ENCODE data around the gene SMPD2. TPM values are rescaled to one million over a fixed set of nuclear protein-coding genes. Genes with fewer than 3 reads are reported as not detected.

Gene SMPD2
- total and polyA plus RNA-seq, 9 of the 15 experiments (the other 6 are each of a cell fraction or from before 2014, with no cell fraction given), result 0.13 to 21.8 (median 18.3) TPM

GRCh38 chr6:109440331-109441068 is at the start of gene SMPD2, which contains the start of gene PPIL6 (continued):
- TF ChIP-seq ZKSCAN8 (CRISPR knock-in tag; IDR thresholded peaks at IDR 0.05) (no peak), ZNF324 (CRISPR knock-in tag; IDR thresholded peaks at IDR 0.05) (no peak), ZNF584 (CRISPR knock-in tag; IDR thresholded peaks at IDR 0.05; ENCODE audit: low read depth) (peak; percentile 58; the same call in 1 of the 2 replicates), ZNF695 (CRISPR knock-in tag; IDR thresholded peaks at IDR 0.05) (no peak), ZNF76 (CRISPR knock-in tag; IDR thresholded peaks at IDR 0.05; ENCODE audit: borderline replicate concordance) (0 out of 2 replicates have a peak, but pooled peaks have one; percentile 63), PCBP1 (IDR thresholded peaks at IDR 0.05; ENCODE audit: low read depth, low read length, poor library complexity, severe bottlenecking) (peak; percentile 72), ELK3 (CRISPR knock-in tag; IDR thresholded peaks at IDR 0.05) (no peak), RFX1 (IDR thresholded peaks at IDR 0.05) (peak; percentile 78), GMEB1 (CRISPR knock-in tag; IDR thresholded peaks at IDR 0.05) (no peak; the same call in none of the 2 replicates), ZNF639 (CRISPR knock-in tag; conservative IDR thresholded peaks at IDR 0.05 in 1 of 2, IDR thresholded peaks at IDR 0.05 in 1 of 2) (0 out of 4 replicates have a peak, but pooled peaks of 1 of the 2 experiments have one; percentile 29), SUPT5H (IDR thresholded peaks at IDR 0.05) (peak; percentile 57), ATF2 (CRISPR knock-in tag; IDR thresholded peaks at IDR 0.05) (0 out of 2 replicates have a peak, but pooled peaks have one; percentile 24), ZNF431 (CRISPR knock-in tag; IDR thresholded peaks at IDR 0.05) (peak; percentile 80), RHOXF2B (CRISPR knock-in tag; conservative IDR thresholded peaks at IDR 0.05) (0 out of 2 replicates have a peak, but pooled peaks have one; percentile 43), ELF1 (tag; IDR thresholded peaks at IDR 0.05) (peak; percentile 90)
